GM10248 (cell line): ENCODE data around the gene LGR5.

Source experiments
- CTCF ChIA-PET: fragments of 300-600 bp; sonication (Branson Sonifier 250); formaldehyde crosslinking; extraction: SDS; loops from one replicate; lab custom pipeline; 2021; ENCODE audit warnings: antibody characterized with exemption; lab: Yijun Ruan, JAX
- POLR2A ChIA-PET: fragments of 350-650 bp; sonication (Branson Sonifier 250); formaldehyde crosslinking; extraction: SDS; loops from one replicate; lab custom pipeline; 2020; ENCODE audit warnings: antibody characterized with exemption; lab: Yijun Ruan, JAX
- DNase-seq: peaks from one replicate; pipeline ENCODE4 v3.0.0; 2012; ENCODE audit errors: extremely low spot score
- TF ChIP-seq, protein P1 (sequence below): IDR thresholded peaks from 2 replicates; pipeline ENCODE4 v1.5.1; 2012; ENCODE audit warnings: mild to moderate bottlenecking, low read depth; ENCODE audit errors: extremely low read depth, missing control alignments, control extremely low read depth

Gene LGR5

DNA sequence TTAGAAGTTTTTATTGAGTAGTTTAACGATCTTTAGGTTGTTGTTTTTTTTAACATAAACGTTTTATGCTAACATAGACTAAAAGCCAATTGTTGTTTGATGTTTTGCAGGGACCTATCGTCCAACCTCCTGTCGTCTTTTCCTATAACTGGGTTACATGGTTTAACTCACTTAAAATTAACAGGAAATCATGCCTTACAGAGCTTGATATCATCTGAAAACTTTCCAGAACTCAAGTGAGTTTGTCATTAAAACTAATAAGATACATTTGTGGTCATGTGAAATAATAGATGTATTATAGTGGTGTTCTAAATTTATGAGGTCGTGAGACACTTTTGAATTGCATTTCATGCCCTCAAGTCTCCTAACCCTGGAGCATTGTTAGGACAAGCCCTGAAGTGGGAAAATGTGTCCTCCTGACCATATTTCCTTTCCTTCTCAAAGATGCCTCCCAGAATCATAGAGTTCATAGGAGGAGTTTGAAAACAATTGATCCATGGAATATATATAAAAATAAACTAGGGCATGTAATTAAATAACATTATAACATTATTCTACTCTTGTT is 139.2 kb downstream of the LGR5 start:
- ChIA-PET POLR2A (no interaction called here), CTCF (no interaction called here)
- TF ChIP-seq, protein P1, sequence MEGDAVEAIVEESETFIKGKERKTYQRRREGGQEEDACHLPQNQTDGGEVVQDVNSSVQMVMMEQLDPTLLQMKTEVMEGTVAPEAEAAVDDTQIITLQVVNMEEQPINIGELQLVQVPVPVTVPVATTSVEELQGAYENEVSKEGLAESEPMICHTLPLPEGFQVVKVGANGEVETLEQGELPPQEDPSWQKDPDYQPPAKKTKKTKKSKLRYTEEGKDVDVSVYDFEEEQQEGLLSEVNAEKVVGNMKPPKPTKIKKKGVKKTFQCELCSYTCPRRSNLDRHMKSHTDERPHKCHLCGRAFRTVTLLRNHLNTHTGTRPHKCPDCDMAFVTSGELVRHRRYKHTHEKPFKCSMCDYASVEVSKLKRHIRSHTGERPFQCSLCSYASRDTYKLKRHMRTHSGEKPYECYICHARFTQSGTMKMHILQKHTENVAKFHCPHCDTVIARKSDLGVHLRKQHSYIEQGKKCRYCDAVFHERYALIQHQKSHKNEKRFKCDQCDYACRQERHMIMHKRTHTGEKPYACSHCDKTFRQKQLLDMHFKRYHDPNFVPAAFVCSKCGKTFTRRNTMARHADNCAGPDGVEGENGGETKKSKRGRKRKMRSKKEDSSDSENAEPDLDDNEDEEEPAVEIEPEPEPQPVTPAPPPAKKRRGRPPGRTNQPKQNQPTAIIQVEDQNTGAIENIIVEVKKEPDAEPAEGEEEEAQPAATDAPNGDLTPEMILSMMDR, result no peak
- no peak for DNase-seq

DNA sequence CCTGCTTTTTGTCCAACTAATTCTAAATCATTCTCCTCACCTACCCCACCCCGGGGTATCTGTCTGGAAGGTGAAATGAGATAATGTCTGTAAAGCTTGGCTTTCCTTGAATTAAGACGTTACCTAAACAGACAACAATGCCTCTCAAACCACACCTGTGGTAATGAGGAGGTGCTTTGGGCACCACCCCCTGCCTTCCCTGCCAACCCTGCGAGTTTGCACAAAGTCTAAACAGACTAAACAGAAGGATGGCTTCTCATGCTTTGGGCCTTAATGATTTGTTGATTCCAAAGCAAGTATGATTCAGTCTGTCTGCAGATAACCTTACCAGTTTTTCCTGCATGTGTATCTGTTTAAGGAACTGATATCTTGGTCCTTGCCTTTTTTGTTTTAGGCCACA is 141.6 kb downstream of the LGR5 start:
- POLR2A ChIA-PET, result no interaction called here
- TF ChIP-seq, protein P1, result no peak
- CTCF ChIA-PET, result no interaction called here
- DNase-seq, result no peak

DNA sequence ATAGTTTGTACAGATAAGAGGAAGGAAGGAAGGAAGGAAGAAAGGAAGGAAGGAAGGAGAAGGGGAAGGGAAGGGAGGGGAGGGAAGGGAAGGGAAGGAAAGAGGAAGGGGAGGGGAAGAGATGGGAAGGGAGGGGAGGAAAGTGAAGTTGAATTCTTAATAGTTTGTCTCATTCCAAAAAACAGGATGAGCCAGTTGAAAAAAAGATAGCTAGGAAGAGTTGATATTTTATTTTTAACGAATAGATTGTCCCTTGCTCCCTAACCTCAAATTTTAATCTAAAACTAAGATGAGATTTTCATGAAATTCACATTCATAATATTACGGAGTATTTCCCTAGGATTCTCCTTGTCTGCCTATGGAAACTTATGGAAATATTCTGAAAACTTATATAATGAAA is 143.3 kb downstream of the LGR5 start:
- ChIA-PET POLR2A (no interaction called here), CTCF (interaction anchor here (0.8 kb wide), 1 partner anchor 12 kb away, joined by 3 read pairs; no protein-coding TSS in a partner anchor)
- TF ChIP-seq, protein P1, result no peak
- DNase-seq, result no peak

DNA sequence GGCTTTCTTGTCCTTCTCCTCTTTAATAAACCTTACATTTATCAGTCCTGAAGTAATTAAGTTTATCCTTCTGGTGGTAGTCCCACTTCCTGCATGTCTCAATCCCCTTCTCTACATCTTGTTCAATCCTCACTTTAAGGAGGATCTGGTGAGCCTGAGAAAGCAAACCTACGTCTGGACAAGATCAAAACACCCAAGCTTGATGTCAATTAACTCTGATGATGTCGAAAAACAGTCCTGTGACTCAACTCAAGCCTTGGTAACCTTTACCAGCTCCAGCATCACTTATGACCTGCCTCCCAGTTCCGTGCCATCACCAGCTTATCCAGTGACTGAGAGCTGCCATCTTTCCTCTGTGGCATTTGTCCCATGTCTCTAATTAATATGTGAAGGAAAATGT is 144.8 kb downstream of the LGR5 start:
- TF ChIP-seq, protein P1, result no peak
- CTCF ChIA-PET, result interaction anchor here (2.3 kb wide), 1 partner anchor 162 kb away, joined by 7 read pairs; no protein-coding TSS in a partner anchor
- DNase-seq, result no peak
- POLR2A ChIA-PET, result no interaction called here

DNA sequence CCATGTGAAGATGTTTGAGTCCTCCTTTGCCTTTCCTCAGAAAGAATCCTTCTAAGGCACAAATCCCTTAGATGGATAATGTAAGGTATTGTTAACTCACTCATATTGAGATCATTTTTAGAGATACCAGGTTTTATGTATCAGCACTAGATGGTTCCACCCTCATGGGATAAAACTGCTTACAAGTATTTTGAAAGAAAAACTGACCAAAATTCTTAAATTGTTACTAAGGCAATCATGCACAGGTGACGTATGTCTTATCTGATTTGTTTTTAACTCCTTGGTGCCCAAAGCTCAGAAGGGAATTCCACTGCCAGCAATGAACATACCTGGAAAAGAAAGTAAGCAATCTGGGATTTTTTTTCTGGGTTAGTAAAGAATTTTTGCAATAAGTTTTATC is 145.6 kb downstream of the LGR5 start:
- ChIA-PET POLR2A (no interaction called here), CTCF (interaction anchor here (0.8 to 2.3 kb wide), 2 partner anchors 17 to 161 kb away, joined by 3 to 7 read pairs; no protein-coding TSS in a partner anchor)
- TF ChIP-seq, protein P1, result no peak
- DNase-seq, result no peak

DNA sequence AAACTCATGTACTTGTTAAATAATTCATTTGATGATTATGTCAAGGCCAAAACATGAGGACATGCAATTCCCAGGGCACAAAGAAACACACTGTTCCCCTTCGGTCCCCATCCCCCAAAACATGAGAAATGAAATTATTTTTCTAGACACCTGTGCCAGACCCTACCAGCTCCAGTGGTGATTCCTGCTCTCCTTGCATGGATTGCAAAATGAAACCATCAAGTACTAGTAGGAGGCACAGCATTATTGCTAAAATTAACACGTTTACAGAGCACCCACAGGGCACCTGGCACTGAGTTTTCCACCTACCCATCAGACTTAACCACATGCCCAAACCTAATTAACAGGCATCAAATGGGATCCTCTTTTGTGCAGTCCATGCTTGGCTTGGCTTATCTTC is 147.4 kb downstream of the LGR5 start:
- POLR2A ChIA-PET, result no interaction called here
- TF ChIP-seq, protein P1, result no peak
- CTCF ChIA-PET, result no interaction called here
- no peak for DNase-seq
